ENCODE measurements around the gene EXOSC3. TPM values are rescaled to one million over a fixed set of nuclear protein-coding genes. Genes with fewer than 3 reads are reported as not detected.

Gene EXOSC3
- total and polyA plus RNA-seq, 2 donors (not counting 3 experiments of a cell fraction or from before 2014, with no cell fraction given) = 25.0 to 38.0 TPM

- no peak overlapping the region for H3K9ac ChIP-seq (replicated peaks; ENCODE audit: extremely low read depth, insufficient read depth, low read length)
- CTCF ChIA-PET = interaction anchor here (0.7 to 3.8 kb wide), 7 partner anchors 10 to 616 kb away, joined by 3 to 21 read pairs (median 3); no protein-coding TSS in a partner anchor
- no peaks in the 10 kb centered on the region for H3K79me2 ChIP-seq (ENCODE audit: control insufficient read depth, insufficient read depth, low read length)
- H3K9me3 ChIP-seq (replicated peaks; ENCODE audit: control insufficient read depth, insufficient read depth, low read length) = no peaks in the 10 kb centered on the region
- BruUV-seq (replicated peaks) = no TSS peak
- peak; percentile 76 for FAIRE-seq
- intact Hi-C loops (cut with micrococcal nuclease) (loop anchor here (1.0 to 5.0 kb wide), 5 partner anchors 155 to 653 kb away; partner anchors contain the start of gene SLC25A51), dilution Hi-C loops (cut with MboI; ENCODE audit: extremely low pct_ligation_motif_present, low sequenced_read_pairs) (no loop called here)
- no peak overlapping the region for H2AFZ ChIP-seq (ENCODE audit: low read depth, low read length)
- peaks cover 0 to 6% of the 10 kb centered on the region in 2 experiments for H3K27me3 ChIP-seq (ENCODE audit: control insufficient read depth in 2 of 2, insufficient read depth in 2 of 2, low read length in 2 of 2)
- H3K4me1 ChIP-seq (ENCODE audit: control insufficient read depth, extremely low read depth, insufficient read depth, low read length) = no peaks in the 10 kb centered on the region
- no peaks in the 10 kb centered on the region for H3K9me1 ChIP-seq (replicated peaks; ENCODE audit: control insufficient read depth, extremely low read depth, insufficient read depth, low read length)
- POLR2A ChIA-PET = no interaction called here
- TF ChIP-seq JUN (IDR thresholded peaks at IDR 0.05; ENCODE audit: borderline replicate concordance, insufficient read depth, insufficient read length, low read depth) (no peak), MAX (IDR thresholded peaks at IDR 0.05; ENCODE audit: insufficient read depth, insufficient read length) (peak; percentile 8), CTCF (IDR thresholded peaks at IDR 0.05; ENCODE audit: extremely low read depth in 1 of 2, insufficient read depth in 1 of 2, low read depth in 1 of 2, low read length in 2 of 2) (peak; percentile 84 to 91)
- H4K20me1 ChIP-seq (replicated peaks; ENCODE audit: control insufficient read depth, extremely low read depth, insufficient read depth, low read length) = no peaks in the 10 kb centered on the region
- DNase-seq (ENCODE audit: low read depth, low spot score) = peak; percentile 64
- H3K36me3 ChIP-seq (ENCODE audit: control insufficient read depth in 2 of 2, extremely low read depth in 1 of 2, insufficient read depth in 2 of 2, low read length in 2 of 2) = no peaks in the 10 kb centered on the region
- no peak overlapping the region for H3K4me2 ChIP-seq (ENCODE audit: insufficient read depth, low read length)
- H3K4me3 ChIP-seq (replicated peaks in 1 of 3; ENCODE audit: insufficient read depth in 1 of 3, low read depth in 1 of 3, low read length in 3 of 3) = no peak overlapping the region
- H3K27ac ChIP-seq (ENCODE audit: insufficient read depth, low read depth, low read length) = no peak overlapping the region
Observed at GRCh38 chr9:37747271-37747753, 37.6 kb downstream of the EXOSC3 start.
